Activated CD8-positive, alpha-beta T cell treated with anti-CD3 and anti-CD28 coated beads for 36 hours (primary cell): ENCODE measurements around the gene DZIP3. TPM values are rescaled to one million over a fixed set of nuclear protein-coding genes. Genes with fewer than 3 reads are reported as not detected.

Experiments used
- ATAC-seq: fragments of 200-7000 bp; cut with Tn5 transposase; one replicate; pipeline ENCODE4 v1.10.0; 2021; ENCODE audit warnings: mild to moderate bottlenecking, moderate library complexity
- CTCF ChIA-PET: fragments of 350-600 bp; sonication (Branson Sonifier 250); formaldehyde crosslinking; loops from one replicate; lab custom pipeline; 2021; ENCODE audit warnings: antibody characterized with exemption; lab: Charles Lee
- POLR2A ChIA-PET: fragments of 350-600 bp; sonication (Branson Sonifier 250); formaldehyde crosslinking; loops from one replicate; lab custom pipeline; 2021; ENCODE audit warnings: antibody characterized with exemption; lab: Charles Lee
- DNase-seq: peaks from one replicate; pipeline ENCODE4 v3.0.0-alpha.2; 2020
- H3K27ac Mint-ChIP-seq: one replicate; pipeline ENCODE4 v1.8.0; 2021; ENCODE audit warnings: mild to moderate bottlenecking, mixed read lengths
- H3K27me3 Mint-ChIP-seq: one replicate; pipeline ENCODE4 v1.8.0; 2021; ENCODE audit warnings: mixed read lengths
- H3K36me3 Mint-ChIP-seq: one replicate; pipeline ENCODE4 v1.8.0; 2021; ENCODE audit warnings: low read depth, mixed read lengths
- H3K4me1 Mint-ChIP-seq: one replicate; pipeline ENCODE4 v1.8.0; 2021; ENCODE audit warnings: low read depth, mixed read lengths
- H3K4me3 Mint-ChIP-seq: one replicate; pipeline ENCODE4 v1.8.0; 2021; ENCODE audit warnings: mild to moderate bottlenecking, moderate library complexity, mixed read lengths
- H3K9me3 Mint-ChIP-seq: one replicate; pipeline ENCODE4 v1.8.0; 2021; ENCODE audit warnings: mixed read lengths
- intact Hi-C: fragments of 100-400 bp; cut with micrococcal nuclease; formaldehyde crosslinking; loops from one replicate; pipeline ENCODE4 v1.10.0; 2022
- total RNA-seq, 2 experiments: library from RNA; stranded (reverse); gene quantifications; one replicate each; pipeline ENCODE4 v1.2.3, GENCODE V29; 2021
- TF ChIP-seq, protein P1 (sequence below): fragments of 200-600 bp; IDR thresholded peaks from one replicate; pipeline ENCODE4 v1.8.0; 2022; ENCODE audit warnings: antibody characterized with exemption, mild to moderate bottlenecking

Gene DZIP3
- total RNA-seq, 2 experiments from 2014 or later, result 18.5 to 21.8 TPM

DNA sequence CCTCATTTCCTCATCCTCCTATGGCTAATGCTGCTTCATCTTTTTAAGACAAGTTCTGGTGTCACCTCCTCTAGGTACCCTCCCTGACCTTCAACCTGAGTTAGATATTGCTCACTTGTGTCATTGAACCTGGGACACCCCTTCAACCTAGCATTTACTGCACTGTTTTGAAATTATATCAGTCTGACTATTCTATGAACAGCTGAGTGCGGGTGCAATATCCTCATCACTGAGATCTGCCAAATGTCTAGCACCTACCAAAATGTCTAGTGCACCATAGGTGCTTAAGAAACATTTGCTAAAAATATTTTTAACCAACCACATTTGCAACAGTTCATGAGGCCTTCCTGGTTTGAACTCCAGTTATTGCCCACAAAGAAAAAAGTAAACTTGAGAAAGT is 133.2 kb downstream of the DZIP3 start:
- H3K4me1 Mint-ChIP-seq, result peaks cover 2% of the 10 kb centered on the region
- no peaks in the 10 kb centered on the region for H3K36me3 Mint-ChIP-seq
- CTCF ChIA-PET, result interaction anchor here (0.6 to 1.2 kb wide), 2 partner anchors 192 to 1114 kb away, joined by 3 to 4 read pairs; no protein-coding TSS in a partner anchor
- ATAC-seq (no peak), DNase-seq (no peak)
- H3K4me3 Mint-ChIP-seq, result no peak overlapping the region
- no peaks in the 10 kb centered on the region for H3K27me3 Mint-ChIP-seq
- POLR2A ChIA-PET, result interaction anchor here (0.8 kb wide), 1 partner anchor 8 kb away, joined by 3 read pairs; no protein-coding TSS in a partner anchor
- no peak overlapping the region for H3K27ac Mint-ChIP-seq
- peaks cover 8% of the 10 kb centered on the region for H3K9me3 Mint-ChIP-seq
- intact Hi-C loops, result no loop called here
- TF ChIP-seq, protein P1, sequence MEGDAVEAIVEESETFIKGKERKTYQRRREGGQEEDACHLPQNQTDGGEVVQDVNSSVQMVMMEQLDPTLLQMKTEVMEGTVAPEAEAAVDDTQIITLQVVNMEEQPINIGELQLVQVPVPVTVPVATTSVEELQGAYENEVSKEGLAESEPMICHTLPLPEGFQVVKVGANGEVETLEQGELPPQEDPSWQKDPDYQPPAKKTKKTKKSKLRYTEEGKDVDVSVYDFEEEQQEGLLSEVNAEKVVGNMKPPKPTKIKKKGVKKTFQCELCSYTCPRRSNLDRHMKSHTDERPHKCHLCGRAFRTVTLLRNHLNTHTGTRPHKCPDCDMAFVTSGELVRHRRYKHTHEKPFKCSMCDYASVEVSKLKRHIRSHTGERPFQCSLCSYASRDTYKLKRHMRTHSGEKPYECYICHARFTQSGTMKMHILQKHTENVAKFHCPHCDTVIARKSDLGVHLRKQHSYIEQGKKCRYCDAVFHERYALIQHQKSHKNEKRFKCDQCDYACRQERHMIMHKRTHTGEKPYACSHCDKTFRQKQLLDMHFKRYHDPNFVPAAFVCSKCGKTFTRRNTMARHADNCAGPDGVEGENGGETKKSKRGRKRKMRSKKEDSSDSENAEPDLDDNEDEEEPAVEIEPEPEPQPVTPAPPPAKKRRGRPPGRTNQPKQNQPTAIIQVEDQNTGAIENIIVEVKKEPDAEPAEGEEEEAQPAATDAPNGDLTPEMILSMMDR, result no peak

DNA sequence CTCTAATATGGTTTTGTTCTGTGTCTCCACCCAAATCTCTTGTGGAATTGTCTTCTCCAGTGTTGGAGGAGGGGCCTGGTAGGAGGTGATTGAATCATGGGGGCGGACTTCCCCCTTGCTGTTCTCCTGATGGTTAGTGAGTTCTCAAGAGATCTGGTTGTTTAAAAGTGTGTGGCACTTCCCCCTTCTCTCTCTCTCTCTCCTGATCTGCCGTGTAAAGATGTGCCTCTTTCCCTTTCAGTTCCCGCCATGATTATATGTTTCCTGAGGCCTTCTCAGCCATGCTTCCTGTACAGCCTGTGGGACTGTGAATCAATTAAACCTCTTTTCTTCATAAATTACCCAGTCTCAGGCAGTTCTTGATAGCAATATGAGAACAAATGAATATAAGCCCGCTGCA is 134.6 kb downstream of the DZIP3 start:
- H3K36me3 Mint-ChIP-seq, result no peaks in the 10 kb centered on the region
- no peak for ATAC-seq
- TF ChIP-seq, protein P1, result no peak

GRCh38 chr3:108728105-108728504 is 138.6 kb downstream of the DZIP3 start:
- H3K27me3 Mint-ChIP-seq, result no peaks in the 10 kb centered on the region
- no peak overlapping the region for H3K27ac Mint-ChIP-seq
- TF ChIP-seq, protein P1, result no peak
- DNase-seq, result no peak
- ChIA-PET CTCF (interaction anchor here (1.4 kb wide), 1 partner anchor 176 kb away, joined by 3 read pairs; no protein-coding TSS in a partner anchor), POLR2A (no interaction called here)
- H3K4me1 Mint-ChIP-seq, result no peaks in the 10 kb centered on the region
- H3K36me3 Mint-ChIP-seq, result no peaks in the 10 kb centered on the region
- no peak for ATAC-seq
- intact Hi-C loops, result no loop called here
- peaks cover 4% of the 10 kb centered on the region for H3K9me3 Mint-ChIP-seq
- no peak overlapping the region for H3K4me3 Mint-ChIP-seq

More for the DNA sequence above, 134.6 kb downstream of the DZIP3 start:
- H3K4me3 Mint-ChIP-seq, result no peak overlapping the region
- POLR2A ChIA-PET, result interaction anchor here (0.8 kb wide), 1 partner anchor 35 kb away, joined by 4 read pairs; no protein-coding TSS in a partner anchor
- peaks cover under 1% of the 10 kb centered on the region for H3K4me1 Mint-ChIP-seq
- intact Hi-C loops, result no loop called here
- peaks cover 8% of the 10 kb centered on the region for H3K9me3 Mint-ChIP-seq
- CTCF ChIA-PET, result no interaction called here
- DNase-seq, result no peak
- H3K27ac Mint-ChIP-seq, result no peak overlapping the region
- H3K27me3 Mint-ChIP-seq, result no peaks in the 10 kb centered on the region

DNA sequence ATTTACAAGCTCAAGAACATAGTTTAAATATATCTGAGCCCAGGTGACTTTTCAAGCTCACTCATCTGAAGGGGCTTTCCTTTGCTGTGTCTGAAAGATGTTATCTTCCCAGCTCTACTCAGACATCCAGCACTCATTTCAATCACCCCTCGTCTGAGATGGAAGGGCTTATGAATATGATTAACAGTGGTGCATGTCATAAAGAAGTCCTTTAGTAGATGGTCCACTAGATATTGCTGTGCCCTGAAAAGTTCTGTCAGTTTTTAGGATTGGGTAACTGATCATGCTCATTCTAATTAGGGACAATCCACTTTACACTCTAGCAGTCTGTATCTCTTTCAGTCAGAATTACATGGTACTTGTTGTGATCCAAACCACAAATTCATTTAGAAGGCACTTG is 139.4 kb downstream of the DZIP3 start:
- peak; percentile 45 for ATAC-seq
- ChIA-PET CTCF (interaction anchor here (1.1 kb wide), 1 partner anchor 10 kb away, joined by 3 read pairs; no protein-coding TSS in a partner anchor), POLR2A (no interaction called here)
- no peaks in the 10 kb centered on the region for H3K27me3 Mint-ChIP-seq
- intact Hi-C loops, result no loop called here
- no peak overlapping the region for H3K27ac Mint-ChIP-seq
- TF ChIP-seq, protein P1, result no peak
- H3K4me3 Mint-ChIP-seq, result no peak overlapping the region
- H3K4me1 Mint-ChIP-seq, result no peaks in the 10 kb centered on the region
- DNase-seq, result no peak
- no peaks in the 10 kb centered on the region for H3K36me3 Mint-ChIP-seq
- peaks cover 1% of the 10 kb centered on the region for H3K9me3 Mint-ChIP-seq

- ChIA-PET CTCF (interaction anchor here (0.9 kb wide), 1 partner anchor 178 kb away, joined by 3 read pairs; no protein-coding TSS in a partner anchor), POLR2A (no interaction called here)
- Mint-ChIP-seq H3K4me3 (no peak overlapping the region), H3K36me3 (no peaks in the 10 kb centered on the region), H3K9me3 (no peaks in the 10 kb centered on the region), H3K4me1 (no peaks in the 10 kb centered on the region), H3K27ac (no peak overlapping the region), H3K27me3 (peaks cover 2% of the 10 kb centered on the region)
- intact Hi-C loops, result no loop called here
- no peak for DNase-seq
- ATAC-seq, result no peak
- TF ChIP-seq, protein P1, result no peak
These were observed 147.3 kb downstream of the DZIP3 start for GRCh38 chr3:108736821-108737220.
